ENCODE measurements around the gene CHI3L2. TPM values are rescaled to one million over a fixed set of nuclear protein-coding genes. Genes with fewer than 3 reads are reported as not detected.

Gene CHI3L2
- total and polyA plus RNA-seq, 4 donors: 30.1 to 298 (median 141) TPM

GRCh38 chr1:111221276-111221632 is 6.3 kb upstream of the CHI3L2 start:
- Histone ChIP-seq H3K27ac (ENCODE audit: low read depth in 1 of 2, low read length in 1 of 2) (no peak overlapping the region), H3K27me3 (ENCODE audit: control insufficient read depth in 3 of 3, insufficient read depth in 3 of 3, low read length in 2 of 3) (no peaks in the 10 kb centered on the region), H3K9ac (ENCODE audit: insufficient read depth in 1 of 2, low read length in 2 of 2) (no peak overlapping the region), H3K36me3 (ENCODE audit: control insufficient read depth in 4 of 4, insufficient read depth in 4 of 4, low read length in 4 of 4) (no peaks in the 10 kb centered on the region), H3K4me3 (no peak overlapping the region), H3K9me3 (ENCODE audit: control insufficient read depth in 4 of 4, insufficient read depth in 3 of 4, low read length in 3 of 4) (no peaks in the 10 kb centered on the region), H3K4me1 (ENCODE audit: control insufficient read depth in 5 of 5, insufficient read depth in 5 of 5, low read length in 5 of 5) (peaks cover 0 to 4% (median 0%) of the 10 kb centered on the region in 5 donors)
- no peak for DNase-seq
- no peak for ATAC-seq (ENCODE audit: insufficient read depth, low FRiP score)
- WGBS, 2 donors: 42 to 45% methylated on average over 2 of the region's 2 CpGs
- TF ChIP-seq CTCF (IDR thresholded peaks at IDR 0.05; ENCODE audit: control extremely low read depth, extremely low read depth): no peak

- Histone ChIP-seq H3K9me3 (ENCODE audit: control insufficient read depth in 4 of 4, insufficient read depth in 3 of 4, low read length in 3 of 4) (no peaks in the 10 kb centered on the region), H3K36me3 (ENCODE audit: control insufficient read depth in 4 of 4, insufficient read depth in 4 of 4, low read length in 4 of 4) (no peaks in the 10 kb centered on the region), H3K27ac (ENCODE audit: low read depth in 1 of 2, low read length in 1 of 2) (no peak overlapping the region), H3K4me1 (ENCODE audit: control insufficient read depth in 5 of 5, insufficient read depth in 5 of 5, low read length in 5 of 5) (peaks cover 0 to 4% (median 0%) of the 10 kb centered on the region in 5 donors), H3K4me3 (no peak overlapping the region), H3K27me3 (ENCODE audit: control insufficient read depth in 3 of 3, insufficient read depth in 3 of 3, low read length in 2 of 3) (no peaks in the 10 kb centered on the region), H3K9ac (ENCODE audit: insufficient read depth in 1 of 2, low read length in 2 of 2) (no peak overlapping the region)
- no peak for DNase-seq
- WGBS, 2 donors: 44 to 50% methylated on average over 5 of the region's 5 CpGs
- TF ChIP-seq CTCF (IDR thresholded peaks at IDR 0.05; ENCODE audit: control extremely low read depth, extremely low read depth): no peak
- no peak for ATAC-seq (ENCODE audit: insufficient read depth, low FRiP score)
Observed at GRCh38 chr1:111221633-111222291, 5.8 kb upstream of the CHI3L2 start.

GRCh38 chr1:111222308-111223125 is 5.0 kb upstream of the CHI3L2 start:
- peaks cover 0 to 6% (median 0%) of the 10 kb centered on the region in 5 donors for H3K4me1 ChIP-seq (ENCODE audit: control insufficient read depth in 5 of 5, insufficient read depth in 5 of 5, low read length in 5 of 5)
- no peak overlapping the region for H3K4me3 ChIP-seq
- peak; percentile 70 for TF ChIP-seq CTCF (IDR thresholded peaks at IDR 0.05; ENCODE audit: control extremely low read depth, extremely low read depth)
- H3K9me3 ChIP-seq (ENCODE audit: control insufficient read depth in 4 of 4, insufficient read depth in 3 of 4, low read length in 3 of 4): no peaks in the 10 kb centered on the region
- no peaks in the 10 kb centered on the region for H3K36me3 ChIP-seq (ENCODE audit: control insufficient read depth in 4 of 4, insufficient read depth in 4 of 4, low read length in 4 of 4)
- H3K27ac ChIP-seq (ENCODE audit: low read depth in 1 of 2, low read length in 1 of 2): peak overlapping the region in 1 of 2 donors; percentile 9
- WGBS, 2 donors: 27 to 33% methylated on average over 10 of the region's 10 CpGs
- ATAC-seq (ENCODE audit: insufficient read depth, low FRiP score) (peak; percentile 87), DNase-seq (peak; percentile 43 to 48 (median 45))
- no peaks in the 10 kb centered on the region for H3K27me3 ChIP-seq (ENCODE audit: control insufficient read depth in 3 of 3, insufficient read depth in 3 of 3, low read length in 2 of 3)
- H3K9ac ChIP-seq (ENCODE audit: insufficient read depth in 1 of 2, low read length in 2 of 2): no peak overlapping the region
